Rectal smooth muscle tissue (tissue), 1 donor: Measurements from ENCODE around the gene TBC1D24.
A peak's percentile ranks its signal among the peaks of the same experiment; 100 is the strongest.

Experiments used
- H3K27ac ChIP-seq: one replicate; pipeline ENCODE4 v1.7.0; 2013; ENCODE audit warnings: low read depth, low read length, inconsistent platforms
- H3K27me3 ChIP-seq: one replicate; pipeline ENCODE4 v1.7.0; 2013; ENCODE audit warnings: low read length; ENCODE audit not compliant: control insufficient read depth, insufficient read depth
- H3K36me3 ChIP-seq: one replicate; pipeline ENCODE4 v1.7.0; 2013; ENCODE audit warnings: low read length; ENCODE audit not compliant: control insufficient read depth, insufficient read depth
- H3K4me1 ChIP-seq: one replicate; pipeline ENCODE4 v1.7.0; 2013; ENCODE audit warnings: low read length; ENCODE audit not compliant: control insufficient read depth, insufficient read depth
- H3K4me3 ChIP-seq: one replicate; pipeline ENCODE4 v1.7.0; 2013; ENCODE audit warnings: low read length
- H3K9ac ChIP-seq: one replicate; pipeline ENCODE4 v1.7.0; 2013; ENCODE audit warnings: low read length

Gene TBC1D24

GRCh38 chr16:2493605-2494004 is 18.7 kb downstream of the TBC1D24 start:
- Histone ChIP-seq H3K27ac (no peak overlapping the region), H3K9ac (no peak overlapping the region), H3K4me1 (no peaks in the 10 kb centered on the region), H3K27me3 (no peaks in the 10 kb centered on the region), H3K36me3 (peaks cover 9% of the 10 kb centered on the region), H3K4me3 (no peak overlapping the region)

GRCh38 chr16:2494616-2495015 is 19.7 kb downstream of the TBC1D24 start:
- no peaks in the 10 kb centered on the region for H3K27me3 ChIP-seq
- no peak overlapping the region for H3K27ac ChIP-seq
- peaks cover 9% of the 10 kb centered on the region for H3K36me3 ChIP-seq
- H3K9ac ChIP-seq, result no peak overlapping the region
- H3K4me3 ChIP-seq, result no peak overlapping the region
- no peaks in the 10 kb centered on the region for H3K4me1 ChIP-seq

GRCh38 chr16:2495041-2495440 is 20.1 kb downstream of the TBC1D24 start:
- Histone ChIP-seq H3K36me3 (peaks cover 9% of the 10 kb centered on the region), H3K27ac (no peak overlapping the region), H3K9ac (no peak overlapping the region), H3K4me1 (no peaks in the 10 kb centered on the region), H3K27me3 (no peaks in the 10 kb centered on the region), H3K4me3 (no peak overlapping the region)

GRCh38 chr16:2496223-2497115 is 21.5 kb downstream of the TBC1D24 start:
- H3K36me3 ChIP-seq, result peaks cover 9% of the 10 kb centered on the region
- H3K27me3 ChIP-seq, result no peaks in the 10 kb centered on the region
- no peak overlapping the region for H3K4me3 ChIP-seq
- no peaks in the 10 kb centered on the region for H3K4me1 ChIP-seq
- no peak overlapping the region for H3K27ac ChIP-seq
- H3K9ac ChIP-seq, result no peak overlapping the region

GRCh38 chr16:2497116-2497630 is 22.2 kb downstream of the TBC1D24 start:
- no peaks in the 10 kb centered on the region for H3K4me1 ChIP-seq
- no peak overlapping the region for H3K4me3 ChIP-seq
- no peak overlapping the region for H3K9ac ChIP-seq
- no peak overlapping the region for H3K27ac ChIP-seq
- no peaks in the 10 kb centered on the region for H3K27me3 ChIP-seq
- H3K36me3 ChIP-seq, result peaks cover 9% of the 10 kb centered on the region

GRCh38 chr16:2497695-2498484 is 23.0 kb downstream of the TBC1D24 start:
- no peaks in the 10 kb centered on the region for H3K4me1 ChIP-seq
- H3K27ac ChIP-seq, result no peak overlapping the region
- H3K36me3 ChIP-seq, result peaks cover 9% of the 10 kb centered on the region

GRCh38 chr16:2498531-2499253 is 23.8 kb downstream of the TBC1D24 start:
- Histone ChIP-seq H3K4me3 (no peak overlapping the region), H3K27me3 (no peaks in the 10 kb centered on the region), H3K27ac (no peak overlapping the region), H3K9ac (no peak overlapping the region), H3K36me3 (peaks cover 9% of the 10 kb centered on the region), H3K4me1 (no peaks in the 10 kb centered on the region)

More at GRCh38 chr16:2497695-2498484, 23.0 kb downstream of the TBC1D24 start:
- H3K27me3 ChIP-seq, result no peaks in the 10 kb centered on the region
- H3K4me3 ChIP-seq, result no peak overlapping the region
- no peak overlapping the region for H3K9ac ChIP-seq

GRCh38 chr16:2499454-2499853 is 24.5 kb downstream of the TBC1D24 start:
- Histone ChIP-seq H3K36me3 (peaks cover 9% of the 10 kb centered on the region), H3K4me1 (no peaks in the 10 kb centered on the region), H3K27ac (no peak overlapping the region), H3K9ac (no peak overlapping the region), H3K4me3 (no peak overlapping the region), H3K27me3 (no peaks in the 10 kb centered on the region)

GRCh38 chr16:2499890-2500429 is 25.0 kb downstream of the TBC1D24 start:
- no peaks in the 10 kb centered on the region for H3K27me3 ChIP-seq
- peaks cover 9% of the 10 kb centered on the region for H3K36me3 ChIP-seq
- H3K9ac ChIP-seq, result no peak overlapping the region
- H3K4me3 ChIP-seq, result no peak overlapping the region
- H3K4me1 ChIP-seq, result no peaks in the 10 kb centered on the region
- H3K27ac ChIP-seq, result no peak overlapping the region

- no peaks in the 10 kb centered on the region for H3K4me1 ChIP-seq
- H3K27ac ChIP-seq, result no peak overlapping the region
- no peak overlapping the region for H3K4me3 ChIP-seq
- peaks cover 9% of the 10 kb centered on the region for H3K36me3 ChIP-seq
- H3K9ac ChIP-seq, result no peak overlapping the region
- H3K27me3 ChIP-seq, result no peaks in the 10 kb centered on the region
These were observed 25.5 kb downstream of the TBC1D24 start for GRCh38 chr16:2500430-2500917.

- no peaks in the 10 kb centered on the region for H3K4me1 ChIP-seq
- H3K9ac ChIP-seq, result no peak overlapping the region
- H3K27me3 ChIP-seq, result no peaks in the 10 kb centered on the region
- no peak overlapping the region for H3K27ac ChIP-seq
- peak overlapping the region; percentile 39 for H3K4me3 ChIP-seq
- peaks cover 9% of the 10 kb centered on the region for H3K36me3 ChIP-seq
These were observed 26.2 kb downstream of the TBC1D24 start for GRCh38 chr16:2500918-2501750.
